Measurements from ENCODE around the gene KRT73.

Gene KRT73
- 0.04 to 0.90 reads per million in 2 experiments for total RNA-seq

DNA sequence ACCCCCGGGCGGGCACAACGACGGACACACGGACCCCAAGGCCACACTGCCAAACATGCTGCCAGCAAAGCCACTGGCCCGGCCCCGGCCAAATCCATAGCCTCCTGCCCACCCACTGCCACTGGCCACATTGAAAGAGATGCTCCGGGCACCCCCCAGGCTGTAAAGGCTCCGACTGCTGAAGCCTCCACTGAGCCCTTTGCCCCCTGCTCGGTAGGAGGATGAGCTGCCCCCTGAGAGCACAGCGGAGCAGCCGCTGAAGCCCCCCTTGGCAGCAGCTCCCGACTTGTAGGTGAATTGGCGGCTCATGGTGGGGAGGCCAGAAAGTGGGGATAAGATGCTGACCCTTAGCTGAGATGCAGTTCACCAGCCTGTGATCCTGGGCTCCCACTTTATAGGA is at the start of gene KRT73:
Gene KRT73 (minus strand): TSS at position 344 of the 400 bp plus-strand sequence. CDS start 35 bp downstream, at position 309.
- DNase-seq (ENCODE audit: low read depth), result no peak

DNA sequence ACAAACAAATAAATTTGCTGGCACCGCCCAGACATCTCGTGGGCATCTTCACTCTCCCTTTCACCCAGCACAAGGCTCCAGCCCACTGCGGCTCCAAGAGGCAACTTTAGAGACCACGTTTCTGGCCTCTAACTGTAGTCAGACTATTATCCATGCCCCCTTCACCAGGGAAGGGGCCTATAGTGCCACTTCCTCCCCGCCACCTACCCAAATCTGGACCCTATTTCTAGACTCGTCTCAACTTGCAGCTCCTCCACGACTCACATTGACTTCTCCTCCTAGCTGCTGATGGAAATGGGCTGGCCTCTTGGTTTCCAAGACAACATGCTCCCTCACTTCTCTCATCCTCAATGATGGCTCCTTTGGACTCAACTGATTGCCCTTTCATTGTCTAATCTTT is 49.6 kb upstream of the KRT73 start:
- DNase-seq (ENCODE audit: low read depth), result no peak

DNA sequence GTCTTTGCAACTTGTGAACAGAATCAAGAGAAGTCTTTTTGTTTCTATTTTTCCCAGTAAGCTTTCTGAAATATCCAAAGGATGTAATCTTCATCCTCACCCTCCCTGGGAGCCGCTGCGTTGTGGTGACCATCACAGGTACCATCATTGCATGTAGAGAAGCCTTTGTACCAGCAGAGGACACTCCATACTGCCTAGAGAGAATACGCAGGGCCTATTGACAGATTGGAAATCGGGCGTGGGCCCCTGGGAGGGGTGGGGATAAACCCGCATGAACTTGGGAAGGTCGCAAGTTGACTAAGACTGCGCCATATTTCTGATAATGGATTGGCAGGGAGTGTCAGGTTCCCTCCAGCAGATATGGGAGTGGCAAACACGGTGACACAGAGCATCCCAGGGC is 49.1 kb upstream of the KRT73 start:
- no peak for DNase-seq (ENCODE audit: low read depth)

DNA sequence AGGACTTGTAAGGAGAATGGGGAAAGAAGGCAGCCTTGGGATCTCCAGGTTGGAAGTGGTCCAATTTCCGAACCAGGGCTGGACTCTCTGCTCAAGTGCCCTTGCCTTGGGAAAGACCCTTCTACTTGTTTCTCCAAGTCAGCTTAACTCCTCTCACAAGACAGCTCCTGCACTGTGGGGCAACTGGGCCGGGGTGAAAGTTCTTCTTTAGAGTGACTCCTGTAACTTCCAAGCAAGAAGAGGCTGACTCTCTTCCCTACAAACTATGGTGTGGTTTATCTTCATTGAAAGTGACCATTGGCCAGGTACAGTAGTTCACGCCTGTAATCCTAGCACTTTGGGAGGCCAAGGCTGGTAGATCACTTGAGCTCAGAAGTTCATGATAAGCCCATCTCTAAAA is 48.1 kb upstream of the KRT73 start:
- DNase-seq (ENCODE audit: low read depth), result no peak

DNA sequence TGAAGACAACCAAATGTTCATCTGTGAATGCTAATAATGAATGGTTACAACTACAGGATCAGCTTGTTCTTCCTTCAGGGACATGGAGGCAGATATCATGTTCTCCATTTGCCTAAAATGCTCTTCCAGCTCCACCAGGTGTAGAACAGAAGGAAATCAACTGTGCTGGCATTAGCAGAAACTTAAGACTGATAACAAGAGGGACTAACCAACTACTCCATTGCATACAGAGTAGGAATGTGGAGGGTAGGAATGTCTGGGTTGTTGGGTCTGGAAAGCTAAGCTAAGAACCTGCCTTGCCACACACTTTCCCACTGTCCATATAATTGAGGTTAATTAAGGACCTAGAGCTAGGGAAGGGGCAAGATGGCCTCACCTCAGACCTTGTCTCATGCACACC is 45.1 kb upstream of the KRT73 start:
- no peak for DNase-seq (ENCODE audit: low read depth)

DNA sequence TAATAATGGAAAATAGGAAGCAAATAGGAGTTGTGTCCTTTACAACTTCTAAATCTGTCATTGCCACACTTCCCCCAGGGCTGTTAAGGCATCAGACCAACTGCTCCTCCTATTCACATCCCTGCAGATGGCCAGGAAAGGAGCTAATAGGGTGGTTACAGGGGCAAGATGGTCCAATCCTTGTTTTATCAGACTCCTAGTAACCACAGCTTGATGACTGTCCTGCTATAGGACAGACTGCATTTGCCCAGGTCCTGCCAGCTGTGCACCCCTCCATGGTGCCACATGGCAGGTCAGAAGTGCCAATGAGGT is 44.5 kb upstream of the KRT73 start:
- DNase-seq (ENCODE audit: low read depth), result no peak

DNA sequence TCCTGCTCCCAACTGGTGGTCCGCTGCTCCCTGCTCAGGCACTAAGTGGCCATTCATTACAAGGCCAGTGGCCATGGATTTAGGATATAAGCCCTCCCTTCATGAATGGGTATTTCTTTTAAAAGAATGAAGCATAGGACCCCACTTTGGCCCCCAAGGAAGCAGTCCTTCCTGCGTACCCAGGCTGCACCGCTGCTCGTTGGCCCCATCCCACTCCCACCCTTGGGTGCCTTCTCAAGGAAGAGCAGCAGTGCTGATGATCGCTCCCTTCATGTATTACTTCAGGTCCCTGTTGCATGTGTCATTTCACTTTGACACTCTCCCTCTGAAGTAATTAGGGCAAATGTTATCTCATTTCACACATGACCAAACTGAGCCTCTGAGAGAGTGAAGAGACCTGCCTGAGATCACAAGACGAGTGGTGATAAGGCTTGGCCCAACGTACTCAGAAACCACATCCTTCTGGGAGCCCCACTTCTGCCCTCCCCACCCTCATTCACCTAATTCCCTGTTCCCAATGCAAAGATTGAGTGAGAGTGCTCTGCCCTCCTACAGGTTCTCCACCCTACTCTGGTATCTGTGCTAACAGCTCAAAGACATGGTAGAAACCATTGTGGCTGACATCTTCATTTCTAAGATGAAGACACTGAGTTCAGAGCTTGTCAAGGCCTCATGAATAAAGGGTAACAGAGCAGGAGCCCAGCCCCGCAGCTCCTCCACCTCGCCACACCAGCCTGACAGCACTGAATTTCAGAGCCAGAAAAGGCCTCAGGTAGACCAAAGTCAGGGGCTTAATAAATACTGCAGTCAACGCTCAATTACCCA is 43.9 kb upstream of the KRT73 start:
- no peak for DNase-seq (ENCODE audit: low read depth)

DNA sequence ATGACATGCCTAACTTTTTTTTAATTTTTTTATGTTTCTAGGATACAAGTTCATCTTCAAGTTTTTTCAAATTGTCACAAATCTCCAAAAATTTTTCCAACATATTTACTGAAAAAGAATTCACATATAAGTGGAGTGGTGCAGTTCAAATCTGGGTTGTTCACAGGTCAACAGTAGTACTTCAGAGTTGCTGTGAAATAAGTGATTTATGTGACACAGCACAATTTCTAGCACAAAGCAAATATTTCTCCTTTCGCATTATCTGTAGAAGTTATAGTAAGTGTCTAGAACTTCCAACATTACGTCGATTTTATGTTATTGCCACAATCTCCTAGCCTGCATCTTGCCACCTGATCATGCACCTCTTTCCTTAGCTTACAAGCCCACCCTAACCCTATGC is 43.3 kb upstream of the KRT73 start:
- no peak for DNase-seq (ENCODE audit: low read depth)

DNA sequence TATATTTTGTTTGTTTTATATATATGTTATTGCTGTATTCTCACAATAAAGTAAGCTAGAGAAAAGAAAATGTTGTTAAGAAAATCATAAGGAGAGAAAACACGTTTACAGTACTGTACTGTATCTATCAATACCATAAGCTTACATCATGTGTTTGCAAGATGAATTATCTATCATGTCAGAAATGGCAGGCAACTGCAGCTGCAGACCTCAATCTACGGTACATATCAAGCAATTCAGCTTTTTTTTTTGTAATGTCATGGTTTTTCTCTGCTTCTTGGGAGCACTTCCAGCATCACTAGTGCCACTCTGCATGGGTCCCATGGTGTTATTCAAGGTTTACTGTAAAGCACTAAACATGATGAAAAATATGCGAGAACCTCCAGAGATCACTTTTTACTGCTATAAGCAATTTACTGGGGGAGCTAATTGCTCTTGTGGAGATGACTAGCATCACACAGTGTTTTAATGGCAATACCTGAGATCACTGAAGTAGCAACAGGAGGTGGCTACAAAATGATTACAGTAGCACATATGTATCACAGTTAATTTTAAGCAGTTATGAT is 42.7 kb upstream of the KRT73 start:
- DNase-seq (ENCODE audit: low read depth), result no peak

DNA sequence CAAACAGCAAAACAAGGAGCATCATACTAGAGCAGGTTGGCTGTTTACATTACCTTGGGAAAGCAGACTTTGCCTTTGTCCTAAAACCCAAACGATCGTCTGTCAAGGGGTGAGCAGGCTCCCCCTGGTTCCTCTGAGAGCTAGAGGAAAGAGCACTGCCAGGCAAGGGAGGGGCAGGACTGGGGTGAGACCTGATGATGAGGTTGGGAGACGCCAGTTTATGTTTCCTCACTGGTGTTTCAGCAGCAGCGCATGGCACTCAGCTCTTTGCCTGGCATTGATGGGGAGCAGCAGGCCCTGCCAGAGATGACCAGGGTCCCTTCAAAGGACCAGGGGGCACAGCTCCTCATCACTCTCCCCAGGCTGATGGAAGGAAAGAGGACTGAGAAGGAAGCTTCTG is 41.6 kb upstream of the KRT73 start:
- DNase-seq (ENCODE audit: low read depth), result no peak

DNA sequence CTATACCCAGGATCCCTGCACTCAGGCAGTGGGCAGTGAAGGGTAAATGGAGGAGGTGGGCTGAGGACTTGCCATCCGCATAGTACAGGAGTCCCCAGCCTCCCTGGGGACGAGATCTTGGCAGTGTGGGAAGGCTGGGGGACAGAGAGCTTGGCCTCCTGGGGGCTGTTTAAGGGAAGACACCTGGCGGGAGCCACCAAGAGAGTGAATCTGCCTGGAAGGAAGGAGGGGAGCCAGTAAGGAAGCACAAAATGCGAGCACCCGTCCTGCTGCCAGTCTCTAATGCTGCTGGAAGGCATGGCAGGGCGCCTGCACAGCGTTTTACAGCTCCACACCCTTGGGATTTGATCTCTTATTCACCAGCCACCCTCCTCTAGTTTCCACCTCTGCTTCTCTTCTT is 41.0 kb upstream of the KRT73 start:
- DNase-seq (ENCODE audit: low read depth), result no peak

DNA sequence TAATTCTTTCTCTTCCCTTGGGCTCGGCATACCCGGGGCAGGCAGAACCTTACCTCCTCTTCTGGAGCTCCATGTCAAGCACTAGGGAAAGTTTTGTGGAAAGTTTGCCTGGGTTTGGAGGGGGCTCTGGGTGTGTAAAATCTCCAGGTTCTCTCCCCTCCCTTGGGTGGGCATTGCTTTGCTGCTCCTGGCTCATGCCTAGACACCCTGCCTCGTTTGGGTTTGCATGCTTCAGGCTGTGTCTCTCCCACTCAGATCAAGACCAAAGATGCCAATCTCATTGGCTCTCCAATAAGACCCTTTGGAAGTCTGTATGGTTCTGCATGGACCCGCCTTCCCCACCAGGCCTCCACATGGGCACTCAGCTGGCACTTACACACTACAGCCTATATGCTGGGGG is 39.8 kb upstream of the KRT73 start:
- DNase-seq (ENCODE audit: low read depth), result no peak

DNA sequence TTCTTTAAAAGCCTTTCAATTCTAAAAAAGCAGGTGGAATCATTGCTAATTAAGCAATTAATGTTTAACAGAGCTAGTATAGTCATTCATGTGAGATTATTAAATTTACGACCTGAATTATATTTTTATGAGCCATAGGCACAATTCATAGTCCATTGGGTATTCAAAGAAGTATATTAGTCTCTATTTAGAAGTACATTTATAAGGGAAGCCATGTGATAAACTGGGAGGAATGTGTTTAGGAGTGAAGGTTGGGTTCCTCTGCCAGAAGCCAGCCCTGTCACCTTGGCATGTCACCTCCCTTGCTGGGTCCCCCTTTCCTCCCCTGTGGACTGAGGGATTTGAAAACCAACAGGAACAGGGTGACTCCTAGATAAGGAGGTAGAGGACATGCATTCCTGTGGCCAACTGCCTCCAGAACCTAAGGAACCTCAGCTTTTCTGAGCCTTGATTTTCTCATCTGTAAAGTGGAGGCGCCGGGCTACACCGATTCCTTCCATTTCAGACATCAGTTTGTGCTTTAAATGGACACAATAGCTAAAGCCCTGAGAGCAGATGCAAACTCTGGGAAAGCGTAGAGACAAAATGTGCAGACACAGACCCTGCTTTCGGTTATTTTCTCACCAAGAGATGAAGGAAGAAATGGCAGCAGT is 39.0 kb upstream of the KRT73 start:
- no peak for DNase-seq (ENCODE audit: low read depth)

DNA sequence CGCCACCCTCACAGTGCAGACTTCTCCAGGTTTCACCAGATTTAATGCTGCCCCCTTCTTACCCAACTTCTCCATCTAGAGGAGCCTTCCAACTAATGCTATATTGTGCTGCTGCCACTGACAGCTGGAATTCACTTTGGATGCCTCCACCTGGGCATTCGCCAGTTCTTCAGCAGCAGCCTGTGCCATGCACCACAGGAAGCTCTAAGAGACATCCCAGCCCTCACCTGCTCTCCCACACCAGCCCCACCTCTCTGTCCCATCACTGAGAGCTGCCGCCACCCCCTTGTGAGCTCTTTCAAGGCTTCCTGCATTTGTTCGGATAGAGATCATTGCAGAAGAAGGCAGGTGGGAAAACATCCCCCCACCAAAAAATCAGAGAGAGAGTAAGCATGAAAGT is 38.3 kb upstream of the KRT73 start:
- DNase-seq (ENCODE audit: low read depth), result no peak

DNA sequence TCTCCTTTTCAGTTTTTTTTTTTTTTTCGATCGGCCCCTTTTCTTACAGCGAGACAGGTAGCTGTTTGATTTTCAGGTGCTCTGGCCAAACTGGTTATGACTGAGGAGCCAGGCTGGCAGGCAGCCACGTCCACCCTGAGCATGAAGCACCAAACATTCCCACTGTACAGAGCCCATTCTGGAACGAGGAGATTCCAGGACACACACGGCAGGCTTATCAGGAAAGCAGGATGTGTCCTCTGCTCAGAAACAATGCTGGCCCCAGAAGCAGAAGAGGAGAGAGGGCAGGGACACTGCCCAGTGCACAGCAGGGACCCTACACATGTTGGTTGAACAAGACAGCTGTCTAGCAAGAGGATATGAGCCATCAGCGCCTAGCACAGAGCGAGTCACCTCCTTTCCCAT is 37.4 kb upstream of the KRT73 start:
- no peak for DNase-seq (ENCODE audit: low read depth)

DNA sequence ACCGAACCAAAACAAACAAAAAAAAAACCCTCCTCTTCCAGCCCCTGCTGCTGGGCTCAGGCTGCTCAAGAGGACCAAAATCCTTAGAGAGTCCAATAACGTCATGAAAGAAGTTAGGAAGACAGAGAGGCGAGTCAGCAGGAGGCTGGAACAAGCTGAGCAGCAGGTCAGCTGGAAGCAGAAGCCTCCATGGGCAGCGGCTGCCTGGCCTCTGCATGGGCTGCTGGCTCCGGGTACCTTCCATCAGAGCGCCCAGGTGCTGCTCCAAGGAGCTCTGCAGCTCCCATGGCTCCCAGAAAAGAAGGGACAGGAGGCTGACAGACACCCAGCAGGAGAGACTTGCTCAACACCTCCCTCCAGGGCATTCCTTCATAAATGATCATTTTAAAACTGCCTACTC is 36.9 kb upstream of the KRT73 start:
- no peak for DNase-seq (ENCODE audit: low read depth)

DNA sequence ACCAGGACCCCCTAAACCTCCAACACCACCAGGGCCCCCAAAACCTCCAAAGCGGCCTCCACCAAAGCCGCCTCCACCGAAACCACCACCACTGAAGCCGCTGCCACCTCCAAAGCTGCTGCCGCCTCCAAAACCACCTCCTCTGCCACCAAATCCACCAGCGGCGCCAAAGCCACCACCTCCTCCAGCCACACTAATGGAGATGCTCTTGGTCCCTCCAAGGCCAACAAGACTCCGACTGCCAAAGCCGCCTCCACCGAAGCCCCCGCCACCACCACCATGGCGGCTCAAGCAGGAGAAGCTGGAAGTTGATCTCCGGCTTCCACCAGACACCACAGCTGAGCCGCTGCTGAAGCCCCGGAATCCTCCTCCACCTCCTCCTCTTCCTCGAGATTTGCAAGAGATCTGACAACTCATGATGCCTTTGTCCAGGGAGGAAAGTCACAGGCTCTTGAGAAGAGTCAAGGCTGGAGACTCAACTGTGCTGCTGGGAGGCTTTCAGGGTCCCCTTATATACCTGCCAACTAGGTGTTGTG is 33.4 kb upstream of the KRT73 start, which contains the start of gene KRT2:
Gene KRT2 (minus strand): TSS at position 486 of the 536 bp plus-strand sequence. CDS start 69 bp downstream, at position 417.
- DNase-seq (ENCODE audit: low read depth), result no peak

DNA sequence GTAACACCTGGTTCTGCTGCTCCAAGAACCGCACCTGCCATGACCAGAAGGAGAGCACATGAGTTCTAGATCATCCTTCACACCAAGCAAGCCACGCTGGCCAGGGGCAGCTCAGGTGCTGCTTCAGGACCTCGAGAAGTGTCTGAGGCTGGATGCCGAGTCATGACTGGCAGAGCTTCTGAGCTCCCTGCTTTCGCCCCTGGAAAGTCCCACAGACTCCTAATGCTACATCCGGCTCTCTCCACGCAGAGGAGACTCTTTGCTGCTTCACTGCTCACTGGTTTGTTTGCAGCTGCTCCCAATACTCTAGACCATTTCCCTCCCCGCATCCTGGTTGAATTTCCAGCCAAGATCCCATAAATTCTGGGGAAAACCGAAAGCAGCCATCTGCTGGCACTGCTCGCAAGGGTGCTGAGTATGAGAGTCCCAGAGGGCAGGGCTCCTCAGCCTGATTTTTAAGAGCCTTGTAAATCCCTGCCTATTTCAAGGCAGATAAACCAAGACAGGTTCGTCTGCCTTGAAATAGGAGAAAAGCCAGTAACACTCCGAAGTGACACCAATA is 32.2 kb upstream of the KRT73 start:
- DNase-seq (ENCODE audit: low read depth), result no peak

DNA sequence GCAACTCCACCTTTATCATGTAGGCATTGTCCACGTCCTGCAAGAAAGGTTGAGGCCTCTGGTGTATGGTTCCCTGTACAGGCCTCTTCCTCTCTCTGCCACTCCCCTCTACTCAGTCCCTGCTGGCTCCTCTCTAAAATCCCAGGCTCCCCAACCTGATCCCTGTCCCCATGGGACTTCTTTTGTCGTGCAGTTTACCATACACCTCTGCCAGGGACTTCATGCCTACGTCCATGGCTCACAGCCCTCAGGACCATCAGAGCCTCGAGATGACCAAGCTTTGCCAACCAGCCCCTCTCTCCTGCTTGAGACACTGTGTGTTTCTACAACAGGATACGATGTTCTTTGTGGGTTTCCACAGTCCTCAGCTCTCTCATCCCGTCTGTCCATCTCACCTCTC is 30.7 kb upstream of the KRT73 start:
- DNase-seq (ENCODE audit: low read depth), result no peak

DNA sequence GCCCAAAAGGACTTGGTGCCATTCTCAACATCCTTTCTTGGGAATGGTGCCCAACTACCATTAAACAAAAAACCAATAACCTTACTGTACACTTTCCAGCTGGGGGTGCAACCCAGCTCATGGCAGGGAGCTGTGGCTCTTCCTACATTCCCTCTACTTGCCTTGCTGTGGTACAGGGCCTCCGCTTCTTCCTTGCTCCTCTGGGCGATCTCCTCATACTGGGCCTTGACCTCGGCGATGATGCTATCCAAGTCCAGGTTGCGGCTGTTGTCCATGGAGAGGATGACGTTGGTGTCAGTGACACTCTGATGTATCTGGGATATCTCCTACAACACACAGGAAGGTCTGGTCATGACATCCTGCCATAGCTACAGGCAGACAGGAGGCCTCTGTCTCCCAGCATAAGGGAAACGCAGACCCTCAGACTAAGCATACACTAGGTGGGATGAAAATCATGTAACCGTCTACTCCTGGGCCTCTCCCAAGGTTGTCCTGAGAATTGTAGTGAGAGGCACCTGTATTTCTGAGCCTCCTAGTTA is 29.7 kb upstream of the KRT73 start:
- no peak for DNase-seq (ENCODE audit: low read depth)

DNA sequence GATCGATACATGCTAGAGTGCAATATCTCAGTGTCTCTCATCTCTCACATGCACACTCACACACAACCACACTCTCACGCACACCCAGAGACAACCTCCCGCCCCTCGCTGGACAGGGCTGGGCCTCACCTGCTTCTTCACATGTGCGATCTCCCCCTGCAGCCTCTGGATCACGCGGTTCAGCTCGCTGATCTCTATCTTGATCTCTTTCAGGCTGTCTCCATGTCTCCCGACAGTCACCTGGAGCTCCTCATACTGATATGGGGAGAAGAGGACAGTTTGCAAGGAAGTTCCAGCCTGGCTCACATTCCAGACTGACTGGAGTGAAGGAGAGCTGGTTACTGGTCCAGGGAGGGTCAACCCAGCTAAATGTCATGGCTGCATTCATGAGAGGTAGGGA is 29.2 kb upstream of the KRT73 start:
- DNase-seq (ENCODE audit: low read depth), result no peak

DNA sequence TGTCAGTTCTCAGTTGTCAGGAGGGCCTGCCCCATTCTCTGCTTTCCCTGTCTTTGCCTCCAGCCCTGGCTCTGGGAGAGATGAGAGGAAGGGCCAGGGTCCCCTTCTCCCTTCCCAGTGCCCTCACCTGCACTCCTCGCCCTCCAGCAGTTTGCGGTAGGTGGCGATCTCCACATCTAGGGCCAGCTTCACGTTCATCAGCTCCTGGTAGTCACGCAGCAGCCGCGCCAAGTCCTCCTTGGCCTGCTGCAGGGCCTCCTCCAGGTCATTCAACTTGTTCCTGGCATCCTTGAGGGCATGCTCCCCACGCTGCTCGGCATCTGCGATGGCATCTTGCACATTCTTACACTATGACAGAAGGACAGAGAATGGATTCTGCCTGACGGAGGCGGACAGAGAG is 28.3 kb upstream of the KRT73 start:
- no peak for DNase-seq (ENCODE audit: low read depth)

DNA sequence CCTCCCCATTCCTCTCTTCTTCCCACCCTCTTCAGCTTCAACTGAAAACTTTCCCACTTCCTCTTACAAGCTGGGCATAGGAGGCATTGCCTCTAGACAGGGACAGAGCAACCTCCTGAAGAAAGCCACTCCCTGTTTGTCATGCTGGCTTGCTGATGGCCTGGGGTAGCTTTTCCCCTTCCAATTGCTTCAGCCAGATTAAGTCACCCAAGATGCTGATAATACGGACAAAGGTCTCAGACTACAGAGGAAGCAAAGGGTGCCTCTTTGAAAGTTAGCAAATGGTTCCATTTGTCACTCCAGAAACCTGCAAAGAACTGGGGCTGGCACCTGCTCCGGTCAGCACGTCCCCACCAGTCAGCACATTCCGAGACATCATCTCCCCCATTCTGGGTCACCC is 27.6 kb upstream of the KRT73 start:
- no peak for DNase-seq (ENCODE audit: low read depth)
